Vagina (tissue), 2 donors: ENCODE results near the gene POLR2B.

Source experiments
- POLR2A ChIP-seq, 2 donors: fragments of 450-650 bp; IDR thresholded peaks; one replicate each; pipeline ENCODE4 v1.6.1; 2017; ENCODE audit warnings: antibody characterized with exemption in 2 of 2, mild to moderate bottlenecking in 2 of 2, moderate library complexity in 2 of 2
- TF ChIP-seq, protein P1 (sequence below), 3 experiments: fragments of 450-650 bp in 2 of 3; fragments of 200-600 bp in 1 of 3; sonication (generic) in 1 of 3; IDR thresholded peaks; one replicate each; pipeline ENCODE4 v1.5.1; 2017 to 2019; ENCODE audit warnings: antibody characterized with exemption in 3 of 3, mild to moderate bottlenecking in 2 of 3, moderate library complexity in 2 of 3

DNA sequence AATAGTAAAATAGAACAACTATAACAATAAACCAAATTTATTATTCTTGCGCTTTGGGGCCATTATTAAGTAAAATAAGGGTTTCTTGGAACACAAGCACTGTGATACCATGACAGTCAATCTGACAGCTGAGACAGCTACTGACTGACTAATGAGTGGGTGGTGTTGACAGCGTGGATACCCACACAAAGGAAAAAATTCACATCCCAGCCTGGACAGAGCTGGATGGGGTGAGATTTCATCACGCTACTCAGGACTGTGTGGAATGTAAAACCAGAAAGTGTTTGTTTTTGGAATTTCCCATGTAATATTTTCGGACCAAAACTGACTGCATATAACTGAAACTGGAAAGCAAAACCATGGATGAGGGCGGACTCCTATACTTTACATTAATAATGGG, 82.7 kb downstream of the POLR2B start:
- TF ChIP-seq, protein P1, sequence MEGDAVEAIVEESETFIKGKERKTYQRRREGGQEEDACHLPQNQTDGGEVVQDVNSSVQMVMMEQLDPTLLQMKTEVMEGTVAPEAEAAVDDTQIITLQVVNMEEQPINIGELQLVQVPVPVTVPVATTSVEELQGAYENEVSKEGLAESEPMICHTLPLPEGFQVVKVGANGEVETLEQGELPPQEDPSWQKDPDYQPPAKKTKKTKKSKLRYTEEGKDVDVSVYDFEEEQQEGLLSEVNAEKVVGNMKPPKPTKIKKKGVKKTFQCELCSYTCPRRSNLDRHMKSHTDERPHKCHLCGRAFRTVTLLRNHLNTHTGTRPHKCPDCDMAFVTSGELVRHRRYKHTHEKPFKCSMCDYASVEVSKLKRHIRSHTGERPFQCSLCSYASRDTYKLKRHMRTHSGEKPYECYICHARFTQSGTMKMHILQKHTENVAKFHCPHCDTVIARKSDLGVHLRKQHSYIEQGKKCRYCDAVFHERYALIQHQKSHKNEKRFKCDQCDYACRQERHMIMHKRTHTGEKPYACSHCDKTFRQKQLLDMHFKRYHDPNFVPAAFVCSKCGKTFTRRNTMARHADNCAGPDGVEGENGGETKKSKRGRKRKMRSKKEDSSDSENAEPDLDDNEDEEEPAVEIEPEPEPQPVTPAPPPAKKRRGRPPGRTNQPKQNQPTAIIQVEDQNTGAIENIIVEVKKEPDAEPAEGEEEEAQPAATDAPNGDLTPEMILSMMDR (IDR thresholded peaks at IDR 0.05), result no peak
- TF ChIP-seq POLR2A (IDR thresholded peaks at IDR 0.05), result no peak
